OCI-LY3 (cell line): ENCODE data around the gene STK39.

Source experiments
- CTCF ChIP-seq: fragments of 200-600, 300-600 bp; sonication (generic); IDR thresholded peaks from 2 replicates; pipeline ENCODE4 v1.5.1; 2014; ENCODE audit warnings: antibody characterized with exemption, low read length, low read depth
- EZH2phosphoT487 ChIP-seq: fragments of 200-600 bp; shearing (Covaris generic); IDR thresholded peaks from 2 replicates; pipeline ENCODE4 v1.6.1; 2018; ENCODE audit warnings: antibody characterized with exemption, mixed run types, low read depth

DNA sequence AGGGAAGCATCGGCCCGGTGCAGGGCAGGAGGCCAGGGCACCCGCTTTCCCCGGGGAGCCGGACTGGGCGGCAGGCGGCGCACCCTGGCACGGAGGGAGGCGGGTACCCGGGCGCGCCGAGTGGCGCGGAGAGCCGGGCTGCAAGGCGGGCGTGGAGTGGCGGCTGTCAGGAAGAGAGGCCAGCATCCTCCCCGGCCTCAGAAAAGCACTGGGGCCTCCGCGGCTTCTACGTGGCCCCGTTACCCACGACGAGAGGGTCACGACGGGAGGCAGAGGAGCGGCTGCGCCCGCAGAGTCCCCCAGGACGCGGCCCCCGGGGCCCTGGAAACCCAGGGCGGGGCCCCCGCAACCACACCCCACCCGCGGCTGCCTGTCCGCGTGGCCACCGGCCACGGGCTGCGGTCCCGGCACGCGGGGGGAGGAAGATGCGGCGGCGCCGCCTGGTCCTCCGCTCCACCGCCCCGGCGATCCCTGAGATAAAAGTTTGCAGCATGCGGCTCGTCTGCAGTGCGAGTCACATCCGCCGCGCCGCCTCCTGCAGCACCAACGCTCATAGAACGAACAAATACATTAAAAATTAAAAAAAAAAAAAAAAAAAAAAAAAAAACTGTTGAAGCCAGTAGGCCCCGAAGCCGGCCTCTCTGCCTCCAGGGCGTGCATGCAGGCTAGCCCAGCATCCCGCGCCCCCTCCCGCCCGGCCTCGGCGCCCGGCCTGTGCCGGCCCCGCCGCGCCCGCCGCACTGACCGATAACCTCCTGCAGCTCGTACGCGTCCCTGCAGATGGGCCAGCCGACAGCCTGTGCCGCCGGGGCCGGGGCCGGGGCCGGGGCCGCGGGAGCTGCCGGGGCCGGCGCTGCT lies 683 bp downstream of the STK39 start:
- TF ChIP-seq CTCF (peak; percentile 48), EZH2phosphoT487 (no peak)
